AG04450 (cell line): ENCODE measurements around the gene SPAG16. TPM values are rescaled to one million over a fixed set of nuclear protein-coding genes. Genes with fewer than 3 reads are reported as not detected.

ENCODE experiments used
- CTCF ChIA-PET: fragments of 300-600, 350-600 bp; formaldehyde crosslinking; extraction: SDS; loops from one replicate; lab custom pipeline; 2022; ENCODE audit warnings: antibody characterized with exemption, inconsistent platforms; lab: Charles Lee
- POLR2A ChIA-PET: fragments of 350-600 bp; formaldehyde crosslinking; extraction: SDS; loops from one replicate; lab custom pipeline; 2021; ENCODE audit warnings: antibody characterized with exemption, inconsistent platforms; lab: Yijun Ruan, JAX
- DNase-seq: peaks from one replicate; pipeline ENCODE4 v3.0.0-alpha.2; 2011; ENCODE audit warnings: low read depth, low spot score
- H3K27ac ChIP-seq: one replicate; pipeline ENCODE4 v1.5.1; 2012; ENCODE audit warnings: low read depth, low read length, control low read depth
- H3K27me3 ChIP-seq: one replicate; pipeline ENCODE4 v1.6.0; 2012; ENCODE audit warnings: low read length; ENCODE audit not compliant: control insufficient read depth, insufficient read depth
- H3K4me3 ChIP-seq: 2 replicates; pipeline ENCODE4 v1.5.1; 2011; ENCODE audit warnings: mild to moderate bottlenecking, low read depth, low read length, control low read depth
- H3K9me3 ChIP-seq: 2 replicates; pipeline ENCODE4 v1.5.1; 2012; ENCODE audit warnings: low read length; ENCODE audit not compliant: control insufficient read depth, insufficient read depth
- polyA plus RNA-seq: library from polyadenylated mRNA; depleted of rRNA; stranded (reverse); fragments of >200 nt; gene quantifications from 2 replicates; pipeline ENCODE4 v1.2.3, GENCODE V29; 2011
- TF ChIP-seq, protein P1 (sequence below): IDR thresholded peaks from 2 replicates; pipeline ENCODE4 v1.5.1; 2011; ENCODE audit warnings: low read depth, low read length, control low read depth, inconsistent platforms

SPAG16 gene
- polyA plus RNA-seq, 1 experiment, result 28.1 TPM

DNA sequence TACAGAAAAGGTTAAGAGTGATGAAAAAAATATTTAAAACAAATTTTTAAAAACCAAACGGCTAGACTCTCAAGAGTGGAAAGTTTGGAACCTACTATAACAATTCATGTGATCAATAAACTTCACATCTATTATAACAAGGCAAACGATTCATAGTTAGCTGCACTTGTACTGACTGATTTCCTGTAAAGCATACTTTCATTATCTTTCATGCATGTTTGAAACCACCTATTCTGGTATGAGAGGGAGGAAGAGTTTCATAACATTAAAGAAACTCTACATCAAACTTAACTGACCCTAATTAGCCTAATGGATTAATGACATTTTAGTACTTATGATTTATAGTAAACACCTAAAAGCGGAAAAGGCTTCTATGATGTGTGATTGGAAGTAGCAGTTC lies 1082.9 kb downstream of the SPAG16 start:
- H3K27ac ChIP-seq, result no peak overlapping the region
- H3K9me3 ChIP-seq, result no peaks in the 10 kb centered on the region
- DNase-seq, result no peak
- TF ChIP-seq, protein P1, sequence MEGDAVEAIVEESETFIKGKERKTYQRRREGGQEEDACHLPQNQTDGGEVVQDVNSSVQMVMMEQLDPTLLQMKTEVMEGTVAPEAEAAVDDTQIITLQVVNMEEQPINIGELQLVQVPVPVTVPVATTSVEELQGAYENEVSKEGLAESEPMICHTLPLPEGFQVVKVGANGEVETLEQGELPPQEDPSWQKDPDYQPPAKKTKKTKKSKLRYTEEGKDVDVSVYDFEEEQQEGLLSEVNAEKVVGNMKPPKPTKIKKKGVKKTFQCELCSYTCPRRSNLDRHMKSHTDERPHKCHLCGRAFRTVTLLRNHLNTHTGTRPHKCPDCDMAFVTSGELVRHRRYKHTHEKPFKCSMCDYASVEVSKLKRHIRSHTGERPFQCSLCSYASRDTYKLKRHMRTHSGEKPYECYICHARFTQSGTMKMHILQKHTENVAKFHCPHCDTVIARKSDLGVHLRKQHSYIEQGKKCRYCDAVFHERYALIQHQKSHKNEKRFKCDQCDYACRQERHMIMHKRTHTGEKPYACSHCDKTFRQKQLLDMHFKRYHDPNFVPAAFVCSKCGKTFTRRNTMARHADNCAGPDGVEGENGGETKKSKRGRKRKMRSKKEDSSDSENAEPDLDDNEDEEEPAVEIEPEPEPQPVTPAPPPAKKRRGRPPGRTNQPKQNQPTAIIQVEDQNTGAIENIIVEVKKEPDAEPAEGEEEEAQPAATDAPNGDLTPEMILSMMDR, result no peak
- CTCF ChIA-PET, result no interaction called here
- no peak overlapping the region for H3K4me3 ChIP-seq
- H3K27me3 ChIP-seq, result no peaks in the 10 kb centered on the region
- POLR2A ChIA-PET, result no interaction called here

DNA sequence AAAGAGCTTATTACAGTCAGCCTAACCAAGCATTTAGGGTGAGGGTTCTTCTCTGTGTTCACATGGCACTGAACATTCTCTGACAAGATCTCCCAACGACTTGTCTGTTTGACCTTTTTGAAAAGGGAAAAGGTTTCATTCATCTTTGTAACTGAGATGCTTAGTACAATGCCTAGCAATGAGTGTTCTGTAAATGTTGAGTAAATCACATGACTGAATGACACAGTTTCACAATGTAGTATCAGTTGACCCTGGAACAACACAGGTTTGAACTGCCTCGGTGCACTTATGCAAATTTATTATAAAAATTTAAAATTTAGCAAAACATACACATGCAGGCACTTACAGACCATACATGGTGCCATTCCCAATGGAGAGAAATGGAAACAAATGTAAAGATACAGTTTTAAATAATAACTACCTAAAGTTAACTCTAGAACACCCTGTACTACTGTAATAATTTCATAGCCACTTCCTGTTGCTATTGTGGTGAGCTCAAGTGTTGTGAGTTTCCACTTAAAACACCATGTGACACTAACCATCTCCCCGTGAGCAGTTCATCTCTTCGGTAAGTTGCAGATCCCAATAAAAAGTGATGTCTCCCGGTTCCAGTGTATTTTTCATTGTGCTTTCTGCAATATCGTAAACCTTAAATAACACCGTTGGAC lies 1092.5 kb downstream of the SPAG16 start:
- H3K9me3 ChIP-seq, result no peaks in the 10 kb centered on the region
- no peaks in the 10 kb centered on the region for H3K27me3 ChIP-seq
- H3K4me3 ChIP-seq, result no peak overlapping the region
- no peak for DNase-seq
- ChIA-PET CTCF (no interaction called here), POLR2A (no interaction called here)
- TF ChIP-seq, protein P1, result no peak
- no peak overlapping the region for H3K27ac ChIP-seq

DNA sequence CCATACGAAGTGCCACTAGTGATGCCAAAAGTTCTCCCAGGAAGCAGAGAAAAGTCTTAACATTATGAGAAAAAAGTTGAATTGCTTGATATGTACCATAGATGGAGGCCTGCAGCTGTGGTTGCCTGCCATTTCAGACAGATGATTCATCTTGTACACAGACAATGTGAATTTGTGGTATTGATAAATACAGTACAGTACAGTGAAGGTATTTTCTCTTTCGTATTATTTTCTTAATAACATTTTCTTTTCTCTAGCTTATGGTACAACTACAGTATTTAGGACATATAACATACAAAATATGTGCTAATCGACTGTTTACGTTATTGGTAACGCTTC lies 1093.0 kb downstream of the SPAG16 start:
- ChIA-PET POLR2A (no interaction called here), CTCF (no interaction called here)
- H3K4me3 ChIP-seq, result no peak overlapping the region
- TF ChIP-seq, protein P1, result no peak
- no peaks in the 10 kb centered on the region for H3K9me3 ChIP-seq
- no peaks in the 10 kb centered on the region for H3K27me3 ChIP-seq
- H3K27ac ChIP-seq, result no peak overlapping the region
- DNase-seq, result no peak

DNA sequence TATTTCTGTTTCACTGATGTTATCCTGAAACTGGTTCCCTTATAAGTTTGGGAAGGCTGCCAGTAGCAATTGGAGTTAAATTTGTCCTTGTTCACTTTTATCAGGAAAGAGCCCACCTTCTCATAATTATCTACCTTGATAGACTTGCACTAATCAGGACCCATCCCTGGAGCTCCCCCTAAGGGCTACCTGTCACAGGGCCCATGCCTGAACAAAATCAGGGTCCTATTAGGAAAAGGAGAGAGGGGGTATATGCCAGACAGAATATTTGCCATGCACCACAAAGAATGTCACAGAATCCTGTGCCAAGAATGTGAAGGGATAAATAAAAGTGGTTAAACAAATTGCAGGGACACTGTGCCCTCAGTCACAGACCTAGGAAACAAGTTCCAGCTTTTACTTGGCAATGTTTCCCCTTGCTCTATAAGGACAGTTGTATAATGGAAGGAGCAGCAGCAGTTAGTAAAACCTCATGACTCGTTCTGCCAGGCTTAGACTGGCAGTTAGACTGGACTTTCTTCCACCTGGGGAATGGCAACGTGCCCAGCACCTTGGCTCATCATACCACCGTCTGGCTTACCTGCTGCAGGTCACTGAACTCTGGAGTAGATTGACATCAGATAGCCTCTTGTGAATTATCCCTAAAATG lies 1094.3 kb downstream of the SPAG16 start:
- Histone ChIP-seq H3K9me3 (no peaks in the 10 kb centered on the region), H3K4me3 (no peak overlapping the region), H3K27me3 (no peaks in the 10 kb centered on the region), H3K27ac (no peak overlapping the region)
- no peak for DNase-seq
- TF ChIP-seq, protein P1, result no peak
- ChIA-PET CTCF (no interaction called here), POLR2A (no interaction called here)

DNA sequence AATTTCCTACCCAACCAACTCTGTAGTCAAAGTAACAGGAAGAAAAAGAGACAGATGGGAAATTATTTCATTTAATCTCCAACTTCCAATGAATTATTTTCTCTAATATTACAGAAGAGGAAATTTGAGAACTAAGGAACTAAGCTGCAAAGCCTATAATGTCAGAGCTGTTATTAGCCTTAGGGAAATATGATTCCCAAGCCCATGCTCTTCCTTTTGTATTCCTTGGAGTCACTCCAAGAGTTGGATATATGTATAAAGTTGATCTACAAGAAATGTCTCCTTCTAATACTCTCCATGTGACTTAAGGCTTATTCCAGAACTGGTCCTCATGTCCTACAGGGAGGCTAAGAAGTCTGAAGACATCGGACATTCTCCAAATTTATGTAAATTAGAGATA lies 1095.0 kb downstream of the SPAG16 start:
- POLR2A ChIA-PET, result no interaction called here
- no peak overlapping the region for H3K27ac ChIP-seq
- H3K9me3 ChIP-seq, result no peaks in the 10 kb centered on the region
- H3K27me3 ChIP-seq, result no peaks in the 10 kb centered on the region
- CTCF ChIA-PET, result no interaction called here
- H3K4me3 ChIP-seq, result no peak overlapping the region
- TF ChIP-seq, protein P1, result no peak
- no peak for DNase-seq
